IPS-18a (cell line): ENCODE measurements around the gene OR52K1.

Source experiments
- H3K27ac ChIP-seq: one replicate; pipeline ENCODE4 v1.5.1; 2013; ENCODE audit warnings: low read length
- H3K27me3 ChIP-seq: one replicate; pipeline ENCODE4 v1.6.1; 2013; ENCODE audit warnings: mild to moderate bottlenecking, low read length; ENCODE audit not compliant: control insufficient read depth, insufficient read depth
- H3K36me3 ChIP-seq: one replicate; pipeline ENCODE4 v1.6.1; 2013; ENCODE audit warnings: low read depth, low read length; ENCODE audit not compliant: control insufficient read depth
- H3K4me1 ChIP-seq: one replicate; pipeline ENCODE4 v1.6.1; 2013; ENCODE audit warnings: low read depth, low read length; ENCODE audit not compliant: control insufficient read depth
- H3K4me3 ChIP-seq: one replicate; pipeline ENCODE4 v1.5.1; 2013; ENCODE audit warnings: low read length
- H3K9ac ChIP-seq: one replicate; pipeline ENCODE4 v1.6.1; 2013; ENCODE audit warnings: mild to moderate bottlenecking, low read length, moderate library complexity
- H3K9me3 ChIP-seq: one replicate; pipeline ENCODE4 v1.6.1; 2013; ENCODE audit warnings: low read depth, low read length; ENCODE audit not compliant: control insufficient read depth

The OR52K1 gene

DNA sequence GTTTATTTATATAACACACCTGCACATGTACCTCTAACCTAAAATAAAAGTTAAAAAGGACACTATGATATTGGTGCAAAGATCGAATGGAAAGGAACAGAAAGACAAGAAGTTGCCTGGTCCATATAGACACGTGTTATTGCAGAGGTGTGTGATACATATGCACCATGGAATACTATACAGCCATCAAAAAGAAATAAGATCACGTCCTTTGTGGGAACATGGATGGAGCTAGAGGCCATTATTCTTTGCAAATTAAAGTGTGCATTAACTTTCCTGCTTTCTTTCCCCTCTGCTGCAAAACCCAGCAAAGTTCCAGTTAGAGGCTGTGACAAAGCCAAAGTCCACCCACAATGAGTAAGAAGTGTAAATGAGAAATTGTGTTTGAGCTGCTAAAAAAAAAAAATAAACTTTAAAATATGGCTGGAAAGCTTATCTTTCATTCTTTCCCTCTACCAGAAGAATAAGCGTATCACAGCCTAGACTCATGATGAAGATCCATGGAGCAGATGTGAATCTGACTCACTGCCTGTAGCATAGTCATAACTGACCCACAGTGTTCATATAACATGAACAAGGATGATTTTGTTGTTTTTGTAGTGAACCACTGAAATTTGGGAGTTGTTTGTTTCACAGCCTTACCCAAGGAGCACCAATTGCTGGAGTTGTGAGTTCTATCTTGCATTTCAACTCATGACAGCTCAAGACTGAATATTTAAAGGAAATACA lies 9.6 kb downstream of the OR52K1 start:
- no peaks in the 10 kb centered on the region for H3K36me3 ChIP-seq
- no peak overlapping the region for H3K27ac ChIP-seq
- no peaks in the 10 kb centered on the region for H3K27me3 ChIP-seq
- no peak overlapping the region for H3K4me3 ChIP-seq
- H3K9me3 ChIP-seq: no peaks in the 10 kb centered on the region
- H3K9ac ChIP-seq: no peak overlapping the region
- H3K4me1 ChIP-seq: no peaks in the 10 kb centered on the region

DNA sequence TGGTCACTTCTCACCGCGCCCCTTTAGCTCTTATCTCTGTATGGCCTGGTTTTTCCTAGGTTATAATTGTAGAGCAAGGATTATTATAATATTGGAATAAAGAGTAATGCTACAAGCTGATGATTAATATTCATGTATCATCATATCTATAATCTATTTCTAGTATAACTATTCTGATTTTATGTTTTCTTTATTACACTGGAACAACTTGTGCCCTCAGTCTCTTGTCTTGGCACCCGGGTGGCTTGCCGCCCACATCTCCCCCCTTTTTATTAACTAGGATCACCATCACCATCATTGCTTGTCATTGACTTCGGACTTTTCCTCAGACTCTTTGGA lies 11.0 kb downstream of the OR52K1 start:
- H3K9ac ChIP-seq: no peak overlapping the region
- no peaks in the 10 kb centered on the region for H3K36me3 ChIP-seq
- no peaks in the 10 kb centered on the region for H3K9me3 ChIP-seq
- no peak overlapping the region for H3K4me3 ChIP-seq
- no peak overlapping the region for H3K27ac ChIP-seq
- H3K4me1 ChIP-seq: no peaks in the 10 kb centered on the region
- H3K27me3 ChIP-seq: no peaks in the 10 kb centered on the region

DNA sequence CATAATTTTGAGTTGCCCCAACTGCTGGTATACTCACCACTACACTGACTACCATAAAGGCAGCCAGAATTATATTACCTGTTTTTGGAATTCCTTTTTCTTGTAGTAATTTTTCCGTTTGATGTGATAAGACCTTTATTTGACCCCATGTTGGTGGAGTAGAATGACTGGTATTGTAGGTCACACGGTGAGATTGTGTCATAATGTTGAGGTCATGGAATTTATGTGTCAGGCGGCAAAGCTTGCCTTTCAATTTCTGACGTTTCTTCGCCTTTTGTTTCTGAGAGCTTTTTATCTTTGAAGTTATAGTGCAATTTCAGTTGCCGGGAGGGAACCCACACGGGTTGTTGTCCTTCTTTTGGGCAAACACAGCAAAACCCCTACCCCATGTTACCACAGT lies 13.0 kb downstream of the OR52K1 start:
- Histone ChIP-seq H3K4me3 (no peak overlapping the region), H3K9ac (no peak overlapping the region), H3K36me3 (no peaks in the 10 kb centered on the region), H3K27me3 (no peaks in the 10 kb centered on the region), H3K27ac (no peak overlapping the region), H3K9me3 (no peaks in the 10 kb centered on the region), H3K4me1 (no peaks in the 10 kb centered on the region)

DNA sequence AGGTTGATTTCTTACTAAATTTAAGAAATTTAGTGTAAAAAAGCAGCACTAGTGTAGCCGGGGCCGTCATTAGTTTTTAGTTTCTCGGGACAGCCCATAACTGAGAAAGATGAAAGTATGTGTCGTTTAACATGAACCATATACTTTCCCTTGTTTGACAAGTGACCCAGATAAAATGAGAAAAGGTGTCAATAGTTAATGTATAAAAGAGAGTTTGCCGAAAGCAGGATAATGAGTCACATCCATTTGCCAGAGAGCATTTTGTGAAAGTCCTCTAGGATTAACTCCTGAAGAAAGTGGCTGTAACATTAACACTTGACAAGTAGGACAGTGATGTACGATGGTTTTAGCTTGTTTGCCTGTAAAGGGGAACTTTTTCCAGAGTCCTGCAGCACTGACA lies 13.5 kb downstream of the OR52K1 start:
- H3K9ac ChIP-seq: no peak overlapping the region
- H3K27ac ChIP-seq: no peak overlapping the region
- H3K36me3 ChIP-seq: no peaks in the 10 kb centered on the region
- H3K9me3 ChIP-seq: no peaks in the 10 kb centered on the region
- H3K4me1 ChIP-seq: no peaks in the 10 kb centered on the region
- no peak overlapping the region for H3K4me3 ChIP-seq
- H3K27me3 ChIP-seq: no peaks in the 10 kb centered on the region

DNA sequence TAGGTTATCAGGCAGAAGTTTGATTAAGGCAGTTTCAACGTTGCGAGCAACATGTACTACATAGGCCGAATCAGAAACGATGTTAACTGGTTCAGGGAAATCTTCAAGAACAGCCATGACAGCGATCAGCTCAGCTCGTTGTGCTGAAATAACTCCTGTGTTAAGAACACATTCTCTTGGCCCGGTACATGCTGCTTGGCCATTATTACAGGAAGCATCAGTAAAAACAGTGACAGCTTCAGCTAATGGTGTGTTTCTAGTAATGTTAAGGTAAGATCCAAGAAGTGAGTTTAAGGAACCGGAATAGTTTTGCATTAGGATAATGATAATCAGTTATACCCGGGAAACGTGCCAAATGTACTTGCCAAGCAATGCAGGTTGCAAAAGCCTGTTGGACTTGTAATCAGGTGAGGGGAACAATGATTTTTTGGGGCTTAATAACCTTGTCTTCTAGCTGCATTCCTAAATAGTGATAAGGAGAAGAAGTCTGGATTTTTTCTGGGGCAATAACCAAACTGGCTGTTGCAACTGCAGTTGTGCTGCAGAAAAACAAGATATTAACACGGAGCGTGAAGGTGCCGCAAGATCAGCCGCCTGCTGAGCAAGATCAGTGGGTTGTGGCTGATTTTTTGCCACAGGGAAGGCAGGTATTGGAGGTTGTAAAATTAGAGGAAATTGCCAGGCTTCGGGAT lies 14.3 kb downstream of the OR52K1 start:
- Histone ChIP-seq H3K27me3 (no peaks in the 10 kb centered on the region), H3K4me1 (no peaks in the 10 kb centered on the region), H3K27ac (no peak overlapping the region), H3K36me3 (no peaks in the 10 kb centered on the region), H3K9ac (no peak overlapping the region), H3K4me3 (no peak overlapping the region), H3K9me3 (no peaks in the 10 kb centered on the region)

DNA sequence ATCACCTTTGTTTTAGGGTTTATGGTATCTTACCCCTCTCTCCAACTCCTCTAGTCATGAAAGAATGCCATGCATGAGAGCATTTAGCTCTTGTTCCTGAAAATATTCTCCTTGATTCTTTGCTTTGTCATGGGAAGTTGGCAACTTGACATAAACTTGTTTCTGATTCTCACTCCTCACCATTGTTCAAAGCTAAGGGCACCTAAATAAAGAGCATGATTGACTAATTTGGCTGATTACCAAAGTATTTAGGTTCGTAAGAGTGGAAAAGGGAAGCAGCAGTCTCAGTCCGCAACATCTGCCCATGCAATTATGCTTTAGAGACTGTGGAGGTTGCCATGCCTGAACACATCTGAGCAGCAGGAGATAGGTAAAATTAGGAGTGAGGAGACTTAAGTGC lies 26.4 kb downstream of the OR52K1 start:
- no peaks in the 10 kb centered on the region for H3K4me1 ChIP-seq

DNA sequence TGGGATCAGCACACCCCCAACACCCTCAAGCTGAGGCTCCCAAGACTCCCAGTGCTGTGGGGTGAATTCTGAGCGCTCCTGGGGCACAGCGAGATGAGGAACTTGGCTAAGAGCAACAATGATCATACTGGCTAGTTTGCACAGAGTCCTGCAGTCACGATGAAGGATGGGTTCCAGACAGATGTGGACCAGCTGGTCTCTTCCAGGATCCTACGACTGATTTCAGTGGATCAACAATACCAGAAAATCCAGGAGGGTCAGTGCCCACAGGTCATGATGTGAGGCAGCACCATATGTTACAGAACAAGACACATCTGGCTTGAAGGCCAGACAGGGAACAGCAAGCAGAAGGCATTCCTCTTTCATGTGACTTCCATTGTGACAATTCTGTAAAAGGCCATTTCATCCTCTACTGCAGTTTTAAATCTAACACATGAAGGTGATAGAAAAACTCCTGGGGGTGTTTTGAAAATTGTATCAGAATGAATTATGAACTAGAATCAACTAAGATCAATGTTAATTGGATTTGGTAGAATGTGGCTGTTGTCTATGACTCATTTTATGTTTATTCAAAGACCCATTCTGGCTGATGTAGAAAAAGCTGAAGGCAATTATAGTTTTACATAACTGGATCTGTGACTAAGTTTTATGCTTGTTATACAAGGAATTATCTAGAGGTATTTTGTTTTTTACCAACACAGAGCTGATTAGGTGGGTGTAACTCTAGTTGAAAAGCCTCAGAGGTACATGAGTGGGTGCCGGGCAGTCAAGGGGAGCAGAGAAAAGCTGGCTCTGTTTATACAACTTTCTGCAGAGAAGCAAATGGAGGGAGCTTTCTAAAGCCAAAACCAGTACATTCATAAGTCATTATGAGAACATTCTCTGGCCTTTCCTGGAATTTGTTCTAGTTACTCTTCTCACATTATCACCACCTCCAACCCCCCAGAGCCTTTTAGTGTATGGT lies 29.1 kb downstream of the OR52K1 start:
- no peaks in the 10 kb centered on the region for H3K9me3 ChIP-seq
- H3K36me3 ChIP-seq: no peaks in the 10 kb centered on the region
- H3K27me3 ChIP-seq: no peaks in the 10 kb centered on the region
- no peak overlapping the region for H3K27ac ChIP-seq
- H3K9ac ChIP-seq: no peak overlapping the region
- H3K4me1 ChIP-seq: no peaks in the 10 kb centered on the region
- no peak overlapping the region for H3K4me3 ChIP-seq

More for the DNA sequence above, 26.4 kb downstream of the OR52K1 start:
- Histone ChIP-seq H3K27ac (no peak overlapping the region), H3K4me3 (no peak overlapping the region), H3K9me3 (no peaks in the 10 kb centered on the region), H3K36me3 (no peaks in the 10 kb centered on the region), H3K27me3 (no peaks in the 10 kb centered on the region), H3K9ac (no peak overlapping the region)

DNA sequence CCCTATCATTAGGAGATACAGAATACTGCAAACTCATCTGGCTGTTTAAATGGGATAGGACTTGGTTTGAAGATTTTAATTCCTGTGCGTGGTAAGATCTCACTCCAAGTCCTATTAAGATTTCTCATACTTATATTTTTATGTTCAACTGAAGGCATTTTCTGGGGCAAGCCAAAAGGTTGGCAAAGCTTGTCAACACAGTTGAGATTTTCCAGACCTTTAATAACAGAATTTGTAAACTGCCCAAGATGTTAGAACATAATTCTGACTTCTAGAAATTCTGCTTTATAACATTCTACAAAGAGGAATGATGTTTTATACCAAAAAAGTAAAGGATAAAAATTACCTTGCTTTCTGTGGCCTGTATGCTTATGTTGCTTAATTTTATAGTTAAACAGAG lies 31.8 kb downstream of the OR52K1 start:
- H3K27ac ChIP-seq: no peak overlapping the region
- no peaks in the 10 kb centered on the region for H3K36me3 ChIP-seq
- no peak overlapping the region for H3K4me3 ChIP-seq
- no peak overlapping the region for H3K9ac ChIP-seq
- H3K9me3 ChIP-seq: no peaks in the 10 kb centered on the region
- H3K27me3 ChIP-seq: no peaks in the 10 kb centered on the region
- H3K4me1 ChIP-seq: no peaks in the 10 kb centered on the region

DNA sequence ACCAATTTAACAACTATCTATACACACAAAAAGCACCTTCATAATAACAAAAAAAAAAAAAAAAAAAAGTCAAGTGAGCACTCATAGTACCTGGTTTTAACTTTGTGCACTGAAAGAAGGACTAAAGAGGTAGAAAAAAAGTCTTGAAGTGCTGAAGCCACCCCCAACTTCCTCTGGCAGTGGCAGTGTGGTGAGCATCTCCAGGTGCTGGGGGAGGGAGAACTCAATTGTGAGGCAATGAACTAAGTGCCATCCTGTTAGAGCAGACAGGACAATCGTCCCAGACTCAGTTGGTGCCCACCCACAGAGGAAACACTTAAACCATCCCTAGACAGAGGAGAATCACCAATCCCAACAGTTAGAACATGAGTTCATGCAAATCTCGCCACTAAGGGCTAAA lies 39.9 kb downstream of the OR52K1 start:
- no peak overlapping the region for H3K27ac ChIP-seq
- H3K4me3 ChIP-seq: no peak overlapping the region
- no peaks in the 10 kb centered on the region for H3K27me3 ChIP-seq
- no peaks in the 10 kb centered on the region for H3K36me3 ChIP-seq
- H3K4me1 ChIP-seq: no peaks in the 10 kb centered on the region
- H3K9ac ChIP-seq: no peak overlapping the region
- no peaks in the 10 kb centered on the region for H3K9me3 ChIP-seq

DNA sequence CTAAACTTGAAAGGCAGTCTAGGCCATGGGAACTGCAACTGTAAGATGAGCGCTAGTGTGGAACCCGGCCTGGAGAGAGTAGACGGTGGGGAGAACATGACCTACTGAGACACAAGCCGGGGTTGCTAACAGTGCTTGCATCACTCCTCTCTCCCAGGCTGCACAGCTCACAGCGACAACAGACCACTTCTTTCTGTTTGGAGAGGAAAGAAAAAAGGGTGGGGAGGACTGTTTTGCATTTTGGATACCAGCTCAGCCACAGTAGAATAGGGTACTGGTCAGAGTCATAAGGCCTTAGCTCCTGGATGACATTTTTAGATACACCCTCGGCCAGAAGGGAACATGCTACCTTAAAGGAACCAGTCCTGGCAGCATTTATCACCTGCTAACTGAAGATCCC lies 40.3 kb downstream of the OR52K1 start:
- no peak overlapping the region for H3K9ac ChIP-seq
- H3K9me3 ChIP-seq: no peaks in the 10 kb centered on the region
- no peaks in the 10 kb centered on the region for H3K4me1 ChIP-seq
- H3K36me3 ChIP-seq: no peaks in the 10 kb centered on the region
- no peak overlapping the region for H3K4me3 ChIP-seq
- H3K27me3 ChIP-seq: no peaks in the 10 kb centered on the region
- H3K27ac ChIP-seq: no peak overlapping the region

DNA sequence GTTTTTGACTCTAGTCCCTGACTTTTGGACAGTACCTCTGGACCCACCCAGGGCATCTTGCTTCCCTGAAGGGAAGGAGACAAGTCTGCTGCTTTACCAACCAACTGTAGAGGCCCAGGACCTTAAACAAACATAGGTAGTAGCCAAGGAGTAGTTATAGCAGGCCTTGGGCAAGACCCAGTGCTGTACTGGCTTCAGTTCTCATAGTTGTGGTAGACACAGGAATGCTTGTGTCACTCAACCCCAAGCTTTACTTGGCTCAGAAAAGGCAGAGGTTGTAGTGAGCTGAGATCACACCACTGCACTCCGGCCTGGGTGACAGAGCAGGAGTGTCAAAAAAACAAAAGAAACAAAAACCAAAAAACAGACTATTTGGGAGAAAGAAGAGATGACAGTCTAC lies 41.2 kb downstream of the OR52K1 start:
- H3K4me3 ChIP-seq: no peak overlapping the region
- no peaks in the 10 kb centered on the region for H3K27me3 ChIP-seq
- no peaks in the 10 kb centered on the region for H3K4me1 ChIP-seq
- no peaks in the 10 kb centered on the region for H3K36me3 ChIP-seq
- no peak overlapping the region for H3K9ac ChIP-seq
- no peak overlapping the region for H3K27ac ChIP-seq
- H3K9me3 ChIP-seq: no peaks in the 10 kb centered on the region
